ENCODE results near the gene CDCA4.
"Not testable (repeated sequence)": the region's sequence is repeated elsewhere in the genome, so short reads cannot be mapped to it uniquely, and the experiment has no call there.

CDCA4 gene

DNA sequence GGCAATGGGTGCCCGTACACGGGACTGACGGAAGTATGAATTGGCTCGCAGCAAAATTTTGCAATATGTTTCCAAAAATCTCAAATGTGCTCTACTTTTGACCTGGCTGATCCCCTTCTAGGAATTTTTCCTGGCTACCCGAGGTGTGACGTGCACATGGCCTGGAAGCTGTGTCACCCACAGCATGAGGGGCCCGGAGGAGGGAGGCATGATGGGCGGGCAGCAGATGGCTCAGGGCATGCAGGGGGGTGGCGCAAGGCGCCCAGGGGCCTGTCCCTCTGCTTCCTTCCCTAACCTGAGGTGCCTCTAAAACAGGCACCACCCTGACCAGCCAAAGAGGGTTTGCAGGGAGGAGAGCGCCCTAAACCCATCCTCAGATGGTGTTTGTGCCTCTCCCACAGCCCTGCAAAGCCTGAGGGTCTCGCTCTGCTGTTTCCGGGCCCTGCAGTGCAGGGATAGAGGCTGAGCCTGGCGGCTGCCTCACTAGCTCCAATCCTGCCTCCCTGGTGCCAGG is 37.7 kb upstream of the CDCA4 start:
- no peak for DNase-seq (ENCODE audit: low spot score)

DNA sequence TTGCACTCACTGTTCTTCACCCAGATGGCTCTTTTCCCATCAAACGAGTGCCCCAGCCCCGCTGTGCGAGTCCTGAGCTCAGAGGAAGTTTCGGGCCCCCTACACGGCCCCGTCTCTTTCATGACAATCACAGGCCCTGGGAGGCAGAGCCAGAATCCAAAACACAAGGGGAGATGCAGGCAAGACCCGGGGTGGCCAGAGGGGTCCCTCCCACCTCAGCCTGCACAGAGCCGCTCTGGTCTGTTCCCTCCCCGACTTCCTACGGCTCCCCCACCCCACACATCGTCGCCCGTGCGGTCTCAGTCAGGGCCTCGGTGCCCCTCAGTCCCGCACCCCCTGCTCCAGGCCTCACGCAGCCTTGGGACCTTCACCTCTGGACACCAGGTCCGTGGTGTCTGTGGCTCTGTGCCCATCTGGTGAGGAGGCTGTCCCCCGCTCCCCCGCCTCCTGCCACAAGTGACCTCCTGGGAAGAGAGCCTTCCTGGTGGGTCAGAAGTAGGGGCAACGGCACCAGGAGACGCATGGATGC is 35.5 kb upstream of the CDCA4 start:
- DNase-seq (ENCODE audit: low spot score), result no peak

DNA sequence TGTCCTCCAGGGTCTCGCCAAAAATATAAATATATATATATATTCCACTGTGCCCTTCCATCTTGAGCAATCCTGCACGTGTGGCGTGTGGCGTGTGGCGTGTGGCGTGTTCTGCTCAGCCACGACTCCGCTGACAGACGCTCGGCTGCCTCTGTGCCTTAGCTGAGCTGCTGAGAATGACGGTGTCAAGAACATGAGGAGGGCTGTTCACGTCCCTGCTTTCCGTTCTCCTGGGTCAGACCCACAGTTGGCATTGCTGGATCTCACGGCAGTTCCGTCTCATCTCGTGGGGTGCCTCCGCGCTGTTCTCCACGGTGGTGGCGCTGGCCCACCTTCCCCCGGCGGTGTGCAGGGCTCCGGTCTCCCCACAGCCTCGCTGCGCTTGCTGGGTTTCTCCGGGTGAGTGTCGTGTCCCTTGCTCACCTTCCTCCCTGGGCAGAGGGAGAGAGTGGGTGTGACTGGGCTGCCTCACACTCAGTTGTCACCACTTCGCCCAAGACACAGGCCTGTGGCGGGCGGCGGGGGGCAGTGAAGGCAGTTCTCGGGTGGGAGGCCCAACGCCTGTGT is 34.9 kb upstream of the CDCA4 start:
- no peak for DNase-seq (ENCODE audit: low spot score)

DNA sequence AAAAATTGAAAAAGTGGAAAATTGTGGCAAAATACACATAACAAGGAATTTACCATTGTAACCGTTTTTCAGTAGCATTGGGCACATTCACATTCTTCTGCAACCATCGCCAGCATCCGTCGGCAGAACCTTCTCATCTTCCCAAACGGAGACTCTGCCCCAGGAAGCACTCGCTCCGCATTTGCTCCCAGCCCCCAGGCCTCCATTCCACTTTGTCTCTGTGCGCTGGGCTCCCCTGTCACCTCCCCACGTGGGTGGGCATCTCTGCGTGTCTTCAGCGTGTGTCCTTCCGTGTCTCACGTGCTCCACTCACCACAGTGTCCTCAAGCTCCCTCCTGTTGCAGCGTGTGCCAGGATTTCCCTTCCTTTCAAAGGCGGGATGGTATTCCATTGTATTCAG is 34.5 kb upstream of the CDCA4 start:
- no peak for DNase-seq (ENCODE audit: low spot score)

DNA sequence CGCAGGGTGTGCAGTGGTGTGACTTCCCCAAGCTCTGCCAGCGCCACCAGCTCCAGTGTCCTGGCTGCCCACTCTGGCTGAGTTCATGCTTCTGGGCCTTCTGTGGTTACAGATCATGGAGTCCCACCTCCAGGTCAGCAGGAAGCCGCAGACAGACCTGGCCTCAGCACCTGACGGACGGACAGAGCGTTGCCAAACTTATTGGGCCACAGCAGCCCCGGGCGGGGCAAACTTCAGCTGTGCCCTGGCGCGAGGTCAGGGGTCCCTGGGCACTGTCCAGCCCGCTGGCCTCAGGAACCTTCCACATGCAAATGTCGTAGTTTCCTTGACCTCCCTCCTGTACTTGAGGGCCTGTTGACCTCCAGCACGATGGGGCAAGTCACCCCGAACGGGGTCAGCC is 33.1 kb upstream of the CDCA4 start:
- DNase-seq (ENCODE audit: low spot score), result no peak

DNA sequence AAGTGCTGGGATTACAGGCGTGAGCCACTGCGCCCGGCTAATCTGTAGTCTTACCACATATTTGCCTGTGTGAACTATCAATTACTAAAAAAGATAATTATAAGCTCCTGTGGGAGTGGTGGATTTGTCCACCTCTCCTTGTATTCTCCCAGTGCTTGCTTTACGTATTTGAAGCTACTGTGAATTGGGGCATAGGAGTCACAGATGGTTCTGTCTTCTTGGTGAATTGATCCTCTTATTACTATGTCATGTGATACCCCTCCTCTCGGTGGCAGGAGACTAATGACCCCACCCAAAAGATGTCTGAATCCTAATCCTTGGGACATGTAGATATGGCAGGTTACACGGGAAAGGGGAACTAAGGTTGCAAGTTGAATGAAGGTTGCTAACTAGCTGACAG is 32.5 kb upstream of the CDCA4 start:
- DNase-seq (ENCODE audit: low spot score), result no peak

DNA sequence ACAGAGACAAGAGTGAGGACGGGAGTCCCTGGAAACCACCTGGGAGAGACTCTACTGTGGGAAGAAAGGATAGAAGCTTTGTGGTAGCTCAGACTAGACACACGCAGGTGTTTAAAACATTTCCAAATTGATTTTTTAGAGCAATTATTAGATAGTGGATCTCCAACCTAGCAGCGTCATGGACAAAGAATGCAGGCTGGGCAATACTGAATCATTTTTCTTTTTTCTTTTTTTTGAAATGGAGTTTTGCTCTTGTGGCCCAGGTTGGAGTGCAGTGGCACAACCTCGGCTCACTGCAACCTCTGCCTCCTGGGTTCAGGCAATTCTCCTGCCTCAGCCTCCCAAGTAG is 31.2 kb upstream of the CDCA4 start:
- DNase-seq (ENCODE audit: low spot score), result no peak

DNA sequence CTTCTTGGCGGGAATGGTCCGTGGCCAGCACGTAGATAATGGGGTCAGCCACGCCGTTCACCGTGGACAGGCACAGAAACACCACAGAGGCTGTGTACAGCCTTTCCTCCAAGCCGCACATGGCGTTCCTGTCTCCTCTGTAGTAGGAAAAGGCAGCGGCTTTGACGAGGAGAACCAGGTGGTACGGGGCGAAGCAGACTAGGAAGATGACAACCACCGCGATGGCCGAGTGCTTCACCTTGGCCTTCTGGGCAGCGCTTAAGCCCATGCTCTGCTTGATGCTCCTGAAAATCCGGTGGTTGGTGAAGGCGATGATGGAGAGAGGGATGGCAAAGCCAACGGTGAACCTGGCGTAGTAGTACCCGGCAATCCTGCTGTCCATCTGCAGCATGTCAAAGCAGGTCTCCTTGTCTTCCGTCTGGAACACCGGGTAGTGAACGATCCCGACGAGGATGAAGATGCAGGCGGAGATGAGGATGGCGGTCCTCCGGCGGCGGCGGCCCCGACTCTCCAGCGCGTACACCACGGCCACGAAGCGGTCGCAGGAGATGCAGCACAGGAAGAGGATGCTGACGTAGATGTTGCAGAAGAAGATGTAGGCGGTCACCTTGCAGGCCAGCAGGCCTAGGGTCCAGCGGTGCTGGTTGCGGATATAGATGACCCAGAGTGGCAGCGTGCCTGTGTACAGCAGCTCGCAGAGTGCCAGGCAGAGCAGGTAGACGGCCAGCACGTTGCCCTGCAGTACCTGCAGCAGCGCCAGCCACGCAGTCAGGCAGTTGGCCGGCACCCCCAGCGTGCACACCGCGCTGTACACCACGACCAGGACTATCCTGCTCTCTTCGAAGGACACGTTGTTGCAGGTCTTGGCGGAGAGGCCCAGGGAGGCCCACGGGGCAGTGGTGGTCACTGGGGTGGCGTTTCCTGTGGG is 30.6 kb upstream of the CDCA4 start:
- no peak for DNase-seq (ENCODE audit: low spot score)

DNA sequence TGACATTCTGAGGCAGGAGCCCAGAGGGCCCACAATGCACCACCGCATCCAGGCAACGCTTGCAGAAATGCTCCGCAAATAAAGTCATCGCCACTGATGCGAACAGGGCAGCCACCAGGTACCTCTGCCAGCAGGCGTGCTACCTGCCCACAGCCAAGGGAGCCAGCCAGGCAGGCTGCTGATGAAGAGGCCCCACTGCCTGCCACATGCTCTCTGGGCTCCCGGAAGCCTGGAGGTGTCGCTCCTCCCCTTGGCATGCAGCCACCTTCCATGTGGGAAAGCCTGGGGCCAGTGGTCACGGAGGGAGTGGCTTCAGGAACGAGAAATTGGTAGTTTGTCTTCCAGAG is 29.6 kb upstream of the CDCA4 start:
- DNase-seq (ENCODE audit: low spot score), result no peak

DNA sequence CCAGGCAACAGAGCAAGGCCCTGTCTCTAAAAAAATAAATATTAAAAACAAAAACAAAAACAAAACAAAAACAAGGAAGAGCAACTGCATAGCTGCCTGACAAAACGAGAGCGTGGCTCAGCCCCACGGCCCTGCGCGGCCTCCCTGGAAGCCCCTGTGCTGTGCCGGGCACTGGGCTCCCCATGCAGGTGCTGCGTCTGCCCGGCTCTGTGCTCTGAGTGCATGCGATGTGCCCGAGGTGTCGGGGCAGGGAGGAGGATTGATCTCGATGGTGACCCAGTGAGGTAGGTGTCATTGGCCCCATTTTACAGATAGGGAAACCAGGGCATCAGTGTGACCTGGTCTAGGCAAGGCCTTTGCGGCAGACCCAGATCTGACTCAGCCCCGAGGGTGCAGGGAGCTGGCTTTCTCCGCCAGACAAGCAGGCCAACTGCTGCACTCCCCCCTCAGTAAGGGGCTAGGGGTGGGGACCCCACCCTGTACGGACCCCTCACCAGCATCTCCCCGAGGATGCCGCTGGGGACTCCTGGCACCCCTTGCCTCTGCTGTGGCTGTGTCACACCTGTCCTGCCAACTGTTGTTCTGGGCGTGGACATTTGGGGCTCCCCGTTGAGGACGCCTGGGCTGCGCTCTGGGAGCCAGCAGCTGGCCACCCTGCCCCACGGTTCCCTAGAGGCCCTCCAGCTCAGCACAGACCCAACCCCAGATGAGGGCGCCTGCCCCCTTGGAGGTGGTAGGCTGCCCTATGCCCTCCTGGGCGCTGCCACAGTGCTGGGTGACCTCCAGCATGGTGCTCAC is 29.1 kb upstream of the CDCA4 start:
- DNase-seq (ENCODE audit: low spot score), result no peak

DNA sequence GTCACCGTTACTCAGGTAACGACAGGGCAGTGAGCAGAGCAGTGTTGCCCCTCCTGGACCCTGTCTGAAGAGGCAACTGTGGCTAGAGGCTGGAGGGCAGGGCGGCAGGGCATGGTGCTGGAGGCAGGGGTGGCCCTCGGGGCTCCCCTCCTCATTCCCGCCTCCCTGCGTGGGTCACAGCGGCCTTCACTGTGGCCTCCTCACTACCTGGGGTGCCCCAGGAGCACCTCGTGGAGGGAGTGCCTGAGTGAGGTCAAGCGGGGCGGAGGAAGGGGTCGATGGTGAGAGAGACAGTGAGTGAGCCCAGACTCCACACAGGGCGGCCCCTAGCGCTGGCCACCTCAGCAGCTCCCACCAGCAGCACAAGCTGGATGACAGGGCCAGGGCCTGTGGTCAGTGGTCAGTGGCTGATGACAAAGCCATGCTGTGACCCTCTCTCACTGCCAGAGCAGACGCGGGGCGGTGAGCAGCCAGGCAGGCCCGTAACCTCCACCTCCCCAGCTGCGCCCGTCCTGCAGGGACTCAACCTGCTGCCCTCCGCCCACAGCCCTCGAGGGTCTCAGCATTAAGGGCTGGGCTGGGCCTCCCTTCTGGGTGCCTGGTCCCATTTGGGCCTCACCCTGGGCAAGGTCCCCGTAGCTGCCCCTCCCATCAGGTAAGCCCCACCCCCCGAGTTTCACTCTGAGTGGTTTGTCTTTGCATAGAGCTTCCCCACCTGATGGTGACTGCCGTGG is 26.6 kb upstream of the CDCA4 start:
- DNase-seq (ENCODE audit: low spot score), result no peak

DNA sequence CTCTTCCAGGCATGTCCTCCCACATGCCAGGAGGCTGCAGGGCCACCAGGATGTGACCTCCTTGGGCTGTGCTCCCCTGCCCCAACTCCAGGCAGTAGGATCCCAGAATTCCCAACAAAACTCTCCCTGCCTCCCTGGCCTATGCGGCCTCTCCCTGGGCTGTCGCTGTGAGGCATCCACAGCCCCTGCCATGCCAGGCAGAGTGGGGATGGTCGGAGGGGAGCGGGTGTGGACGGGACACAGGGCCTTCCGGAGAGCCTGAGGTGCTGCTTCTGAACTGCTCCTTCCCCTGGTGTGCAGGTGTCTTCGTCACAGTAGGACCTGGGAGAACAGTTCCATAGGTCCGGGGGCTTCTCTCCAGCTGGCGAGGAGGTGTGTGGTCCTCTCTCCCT is 26.0 kb upstream of the CDCA4 start:
- no peak for DNase-seq (ENCODE audit: low spot score)

DNA sequence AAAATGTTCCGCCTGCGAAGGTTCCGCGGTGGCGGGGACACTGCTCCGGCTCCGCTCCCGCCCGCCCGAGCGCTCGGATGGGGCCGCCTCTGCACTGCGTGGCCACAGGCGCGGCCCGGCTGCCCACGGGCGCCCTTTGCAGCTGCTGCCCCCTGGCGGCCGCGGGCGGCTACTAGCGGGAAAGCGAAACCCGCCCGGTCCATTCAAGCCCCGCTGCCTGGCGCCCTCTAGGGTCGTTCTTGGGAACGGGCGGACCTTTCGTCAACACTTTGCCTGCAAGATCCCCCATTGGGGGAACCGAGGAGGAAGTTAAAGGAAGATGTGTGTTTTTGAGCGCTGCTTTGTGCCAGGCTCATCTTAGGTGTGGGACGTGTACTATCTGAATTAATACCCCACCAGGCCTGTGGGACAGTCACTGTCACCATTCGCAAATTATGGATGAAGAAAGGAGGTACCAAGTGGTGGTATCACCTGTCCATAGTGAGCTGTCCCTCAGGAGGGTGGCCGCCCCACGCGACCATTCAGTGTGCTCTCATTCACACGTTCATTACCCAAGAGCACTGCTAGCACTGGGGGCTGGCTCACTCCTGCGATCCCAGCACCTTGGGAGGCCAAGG is 24.9 kb upstream of the CDCA4 start:
- peak; percentile 92 for DNase-seq (ENCODE audit: low spot score)

DNA sequence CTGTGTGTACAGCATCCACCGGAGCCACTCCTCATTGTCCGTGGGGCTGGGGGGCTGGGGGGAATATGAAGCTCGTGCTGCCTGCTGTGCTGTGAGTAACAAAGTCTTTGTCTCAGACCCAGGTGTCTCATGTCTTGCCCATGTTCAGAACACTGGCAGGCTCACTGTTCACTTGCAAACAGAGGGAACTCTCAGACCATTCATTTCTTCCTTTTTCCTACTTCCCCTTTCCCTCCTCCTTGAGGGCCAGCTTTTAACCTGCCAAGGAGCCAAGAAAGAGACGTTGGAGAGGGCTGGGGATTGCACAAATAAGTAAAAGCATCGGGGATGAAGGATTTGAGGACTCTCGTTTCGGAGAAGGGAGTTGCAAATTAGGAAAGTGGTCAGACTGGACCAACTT is 22.8 kb upstream of the CDCA4 start:
- DNase-seq (ENCODE audit: low spot score), result no peak

DNA sequence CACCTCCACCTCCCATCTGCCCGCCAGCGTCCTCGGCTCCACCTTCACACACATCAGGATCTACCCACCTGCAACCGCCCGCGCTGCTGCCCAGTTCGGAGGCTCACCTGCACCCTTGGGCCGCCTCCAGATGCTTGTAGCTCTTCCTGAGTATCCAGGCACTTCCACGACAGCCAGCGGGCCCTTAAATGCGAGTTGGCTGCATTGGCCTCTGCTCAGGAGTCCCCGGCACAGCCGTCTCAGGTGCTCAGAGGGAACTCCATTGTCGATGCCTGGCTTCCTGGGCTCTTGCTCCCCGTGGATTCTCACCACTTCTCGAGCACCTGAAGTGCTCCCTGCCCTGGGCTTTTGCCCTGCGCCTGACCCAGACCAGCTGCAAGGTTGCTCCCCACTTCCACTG is 21.9 kb upstream of the CDCA4 start:
- DNase-seq (ENCODE audit: low spot score), result no peak

DNA sequence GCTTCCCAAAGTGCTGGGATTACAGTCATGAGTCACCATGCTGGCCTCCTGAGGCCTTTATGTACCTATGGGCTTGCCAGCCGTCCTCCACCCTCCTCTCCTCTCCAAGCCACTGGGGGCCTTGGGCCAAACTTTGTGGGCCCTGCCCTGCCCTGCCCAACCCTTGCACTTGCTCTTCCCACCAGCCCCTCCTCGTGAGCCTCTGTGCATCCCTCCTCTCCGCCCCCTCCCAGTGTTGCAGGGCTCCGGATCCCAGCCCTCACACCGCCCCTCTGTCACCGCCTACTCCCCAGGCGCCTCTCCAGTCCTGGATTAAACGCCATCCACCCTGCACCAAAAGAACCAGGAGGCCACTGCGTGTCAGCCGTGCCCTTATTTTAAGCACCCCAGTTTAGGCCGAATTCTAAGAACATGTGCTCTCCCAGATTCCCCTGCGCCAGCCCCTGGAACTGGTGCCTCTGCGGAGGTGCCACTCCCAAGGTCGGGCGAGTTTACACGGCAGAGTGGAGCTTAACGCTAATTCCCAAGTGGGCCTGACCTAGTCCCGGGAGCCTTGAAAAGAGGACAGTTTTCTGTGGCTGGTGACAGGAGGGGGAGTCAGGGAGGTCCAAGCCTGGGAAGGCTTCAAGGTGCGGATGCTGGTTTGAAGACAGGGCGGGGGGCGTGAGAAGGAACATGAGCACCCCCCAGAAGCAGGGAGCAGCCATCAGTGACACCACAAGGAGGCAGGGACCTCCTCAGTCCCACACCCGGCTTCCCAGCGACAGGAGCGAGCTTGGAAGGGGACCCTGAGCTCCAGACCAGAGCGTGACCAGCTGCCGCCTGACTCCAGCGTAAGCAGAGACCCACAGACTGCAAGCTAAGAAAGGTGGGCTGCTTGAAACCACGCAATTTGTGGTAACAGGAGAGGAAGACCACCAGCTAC is 21.2 kb upstream of the CDCA4 start:
- DNase-seq (ENCODE audit: low spot score), result no peak

DNA sequence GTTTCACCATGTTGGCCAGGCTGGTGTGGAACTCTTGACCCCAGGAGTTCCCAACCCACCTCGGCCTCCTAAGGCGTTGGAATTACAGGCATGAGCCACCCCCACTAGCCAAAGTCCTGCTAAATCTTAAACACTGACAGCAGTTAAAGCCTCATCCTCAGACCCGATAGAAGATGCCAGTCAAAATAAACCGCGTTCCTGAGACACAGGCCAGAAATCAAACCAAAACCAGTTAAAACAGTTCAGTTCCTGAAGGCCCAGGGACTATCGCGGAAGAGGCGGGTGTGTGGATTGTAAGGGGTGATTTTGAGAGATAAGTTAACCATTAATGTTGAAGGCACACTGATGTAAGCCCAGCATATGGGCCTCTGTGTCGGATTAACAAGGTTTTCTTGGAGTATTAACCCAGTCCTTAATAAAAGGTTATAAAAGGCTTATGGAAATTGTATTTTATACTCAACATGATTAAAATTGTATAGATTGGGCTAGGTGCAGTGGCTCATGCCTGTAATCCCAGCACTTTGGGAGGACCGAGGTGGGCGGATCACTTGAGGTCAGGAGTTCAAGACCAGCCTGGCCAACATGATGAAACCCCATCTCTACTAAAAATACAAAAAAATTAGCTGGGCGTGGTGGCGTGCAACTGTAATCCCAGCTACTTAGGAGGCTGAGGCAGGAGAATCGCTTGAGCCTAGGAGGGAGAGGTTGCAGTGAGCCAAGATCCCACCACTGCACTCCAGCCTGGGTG is 18.7 kb upstream of the CDCA4 start:
- DNase-seq (ENCODE audit: low spot score), result no peak

DNA sequence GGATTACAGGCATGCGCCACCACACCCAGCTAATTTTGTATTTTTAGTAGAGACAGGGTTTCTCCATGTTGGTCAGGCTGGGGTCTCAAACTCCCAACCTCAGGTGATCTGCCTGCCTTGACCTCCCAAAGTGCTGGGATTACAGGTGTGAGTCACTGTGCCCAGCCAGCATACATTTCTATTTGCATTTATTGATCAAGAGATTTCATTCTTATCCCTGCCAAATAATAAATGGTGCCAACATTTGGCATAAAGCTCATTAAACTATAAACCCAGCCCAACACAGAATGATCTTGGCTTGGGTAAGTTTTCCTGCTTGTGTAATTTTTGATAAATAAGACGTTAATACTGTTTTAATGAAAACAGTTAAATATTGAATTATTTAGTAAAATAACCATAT is 14.7 kb upstream of the CDCA4 start:
- DNase-seq (ENCODE audit: low spot score), result not testable (repeated sequence)

DNA sequence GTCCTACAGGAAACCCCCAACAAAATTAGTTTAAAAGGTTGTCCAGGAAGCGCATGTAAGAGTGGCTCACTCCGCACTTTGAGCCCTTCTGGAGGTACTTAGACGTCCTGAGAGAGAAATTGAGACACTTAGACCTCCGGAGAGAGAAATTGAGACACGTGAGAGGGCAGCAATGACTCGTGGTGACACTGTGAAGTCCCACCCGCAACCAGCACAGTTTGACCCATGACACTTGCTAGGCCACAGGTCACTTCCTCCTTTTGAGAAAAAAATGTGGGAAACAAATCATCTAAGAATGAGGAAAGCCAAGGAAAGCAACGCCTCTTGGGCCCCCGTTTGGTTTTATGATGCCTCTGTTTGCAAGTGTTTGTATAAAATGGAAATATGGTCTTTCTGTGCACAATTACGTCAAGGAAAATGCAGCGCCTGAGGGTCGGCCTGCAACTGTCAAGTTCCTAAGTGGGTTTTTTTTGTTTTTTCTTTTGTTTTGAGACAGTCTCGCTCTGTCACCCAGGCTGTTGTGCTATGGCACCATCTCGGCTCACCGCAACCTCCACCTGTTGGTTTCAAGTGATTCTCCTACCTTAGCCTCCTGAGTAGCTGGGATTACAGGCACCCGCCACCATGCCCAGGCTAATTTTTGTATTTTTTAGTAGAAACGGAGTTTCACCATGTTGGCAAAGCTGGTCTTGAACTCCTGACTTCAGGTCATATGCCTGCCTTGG is 13.6 kb upstream of the CDCA4 start:
- DNase-seq (ENCODE audit: low spot score), result no peak
